Measurements from ENCODE around the gene PSEN2.

The PSEN2 gene

GRCh38 chr1:226862890-226863289 is 7.5 kb upstream of the PSEN2 start:
- no peaks in the 10 kb centered on the region for H3K36me3 ChIP-seq (ENCODE audit: insufficient read depth, low read length)
- H3K4me2 ChIP-seq (ENCODE audit: low read length) = no peak overlapping the region
- no peaks in the 10 kb centered on the region for H3K9me3 ChIP-seq (ENCODE audit: low read length)
- no peaks in the 10 kb centered on the region for H4K20me1 ChIP-seq (ENCODE audit: insufficient read depth, low read length)
- TF ChIP-seq EZH2 (IDR thresholded peaks at IDR 0.05; ENCODE audit: borderline replicate concordance, low read length) (no peak), CTCF (IDR thresholded peaks at IDR 0.05; ENCODE audit: low read length) (no peak)
- H3K4me3 ChIP-seq (ENCODE audit: low read depth, low read length, poor library complexity, severe bottlenecking) = no peak overlapping the region
- H2AFZ ChIP-seq (ENCODE audit: low read length) = no peak overlapping the region
- no peaks in the 10 kb centered on the region for H3F3A ChIP-seq (ENCODE audit: insufficient read depth, low read length)
- H3K27ac ChIP-seq (ENCODE audit: low read depth, low read length, poor library complexity, severe bottlenecking) = no peak overlapping the region
- no peaks in the 10 kb centered on the region for H3K79me2 ChIP-seq (ENCODE audit: insufficient read depth, low read length)
- no peak overlapping the region for H3K9ac ChIP-seq (ENCODE audit: low read length)
- no peaks in the 10 kb centered on the region for H3K9me2 ChIP-seq (ENCODE audit: low read depth, low read length)
- H3K27me3 ChIP-seq (ENCODE audit: insufficient read depth, low read length) = peaks cover 6% of the 10 kb centered on the region; the same call in 1 of the 2 replicates
- H3K4me1 ChIP-seq (ENCODE audit: insufficient read depth, low read length, severe bottlenecking) = no peaks in the 10 kb centered on the region

- H3K27me3 ChIP-seq (ENCODE audit: insufficient read depth, low read length) = peaks cover 6% of the 10 kb centered on the region; the same call in 1 of the 2 replicates
These were observed 7.0 kb upstream of the PSEN2 start for GRCh38 chr1:226863446-226863845.

GRCh38 chr1:226864311-226864710 is 6.1 kb upstream of the PSEN2 start:
- H3K4me2 ChIP-seq (ENCODE audit: low read length) = no peak overlapping the region
- no peak overlapping the region for H3K9ac ChIP-seq (ENCODE audit: low read length)
- no peak overlapping the region for H2AFZ ChIP-seq (ENCODE audit: low read length)
- H3K36me3 ChIP-seq (ENCODE audit: insufficient read depth, low read length) = no peaks in the 10 kb centered on the region; the same call in 1 of the 2 replicates
- H4K20me1 ChIP-seq (ENCODE audit: insufficient read depth, low read length) = no peaks in the 10 kb centered on the region
- H3F3A ChIP-seq (ENCODE audit: insufficient read depth, low read length) = no peaks in the 10 kb centered on the region
- peaks cover 11% of the 10 kb centered on the region; the same call in 1 of the 2 replicates for H3K27me3 ChIP-seq (ENCODE audit: insufficient read depth, low read length)
- H3K9me3 ChIP-seq (ENCODE audit: low read length) = 0 out of 2 replicates have a peak, but pooled peaks cover 3% of the 10 kb centered on the region
- no peaks in the 10 kb centered on the region for H3K79me2 ChIP-seq (ENCODE audit: insufficient read depth, low read length)
- no peak overlapping the region for H3K27ac ChIP-seq (ENCODE audit: low read depth, low read length, poor library complexity, severe bottlenecking)
- no peak overlapping the region for H3K4me3 ChIP-seq (ENCODE audit: low read depth, low read length, poor library complexity, severe bottlenecking)
- no peaks in the 10 kb centered on the region for H3K9me2 ChIP-seq (ENCODE audit: low read depth, low read length)
- H3K4me1 ChIP-seq (ENCODE audit: insufficient read depth, low read length, severe bottlenecking) = no peaks in the 10 kb centered on the region
- TF ChIP-seq CTCF (IDR thresholded peaks at IDR 0.05; ENCODE audit: low read length) (no peak), EZH2 (IDR thresholded peaks at IDR 0.05; ENCODE audit: borderline replicate concordance, low read length) (no peak)

More at GRCh38 chr1:226863446-226863845, 7.0 kb upstream of the PSEN2 start:
- no peak overlapping the region for H3K4me2 ChIP-seq (ENCODE audit: low read length)
- no peaks in the 10 kb centered on the region for H3K9me3 ChIP-seq (ENCODE audit: low read length)
- no peaks in the 10 kb centered on the region for H3K4me1 ChIP-seq (ENCODE audit: insufficient read depth, low read length, severe bottlenecking)
- TF ChIP-seq CTCF (IDR thresholded peaks at IDR 0.05; ENCODE audit: low read length) (no peak), EZH2 (IDR thresholded peaks at IDR 0.05; ENCODE audit: borderline replicate concordance, low read length) (no peak)
- no peaks in the 10 kb centered on the region for H3K79me2 ChIP-seq (ENCODE audit: insufficient read depth, low read length)
- H3K9me2 ChIP-seq (ENCODE audit: low read depth, low read length) = no peaks in the 10 kb centered on the region
- H3F3A ChIP-seq (ENCODE audit: insufficient read depth, low read length) = no peaks in the 10 kb centered on the region
- no peak overlapping the region for H2AFZ ChIP-seq (ENCODE audit: low read length)
- no peaks in the 10 kb centered on the region for H3K36me3 ChIP-seq (ENCODE audit: insufficient read depth, low read length)
- no peak overlapping the region for H3K4me3 ChIP-seq (ENCODE audit: low read depth, low read length, poor library complexity, severe bottlenecking)
- no peak overlapping the region for H3K9ac ChIP-seq (ENCODE audit: low read length)
- H3K27ac ChIP-seq (ENCODE audit: low read depth, low read length, poor library complexity, severe bottlenecking) = no peak overlapping the region
- H4K20me1 ChIP-seq (ENCODE audit: insufficient read depth, low read length) = no peaks in the 10 kb centered on the region
